GM18951 (cell line): Measurements from ENCODE around the gene KLK13.

Experiments used
- POLR2A ChIP-seq: IDR thresholded peaks from 4 replicates; pipeline ENCODE4 v1.6.1; 2011; ENCODE audit warnings: mild to moderate bottlenecking; ENCODE audit not compliant: insufficient read length, insufficient read depth; ENCODE audit errors: extremely low read depth
- in situ Hi-C: fragments of 300-500 bp; cut with MboI; formaldehyde crosslinking; loops from one replicate; pipeline ENCODE4 v1.12.0; 2022; ENCODE audit warnings: low sequenced_read_pairs, mixed read lengths, inconsistent platforms; ENCODE audit not compliant: unreplicated experiment

Gene KLK13

GRCh38 chr19:51098365-51099046, 33.6 kb upstream of the KLK13 start:
- TF ChIP-seq POLR2A, result no peak
- in situ Hi-C loops, result no loop called here

- in situ Hi-C loops, result no loop called here
- TF ChIP-seq POLR2A, result no peak
These were observed 32.9 kb upstream of the KLK13 start for GRCh38 chr19:51097796-51098195.

GRCh38 chr19:51097166-51097738, 32.4 kb upstream of the KLK13 start:
- in situ Hi-C loops, result no loop called here
- no peak for TF ChIP-seq POLR2A

GRCh38 chr19:51096473-51097165, 31.7 kb upstream of the KLK13 start:
- in situ Hi-C loops, result no loop called here
- TF ChIP-seq POLR2A, result no peak

GRCh38 chr19:51094696-51095279, 29.9 kb upstream of the KLK13 start:
- TF ChIP-seq POLR2A, result no peak
- in situ Hi-C loops, result no loop called here

- in situ Hi-C loops, result no loop called here
- no peak for TF ChIP-seq POLR2A
These were observed 28.8 kb upstream of the KLK13 start for GRCh38 chr19:51093510-51094345.

GRCh38 chr19:51093101-51093500, 28.2 kb upstream of the KLK13 start:
- in situ Hi-C loops, result no loop called here
- TF ChIP-seq POLR2A, result no peak

- in situ Hi-C loops, result no loop called here
- no peak for TF ChIP-seq POLR2A
These were observed 27.3 kb upstream of the KLK13 start for GRCh38 chr19:51091895-51092873.

GRCh38 chr19:51091126-51091525, 26.2 kb upstream of the KLK13 start:
- in situ Hi-C loops, result no loop called here
- no peak for TF ChIP-seq POLR2A

GRCh38 chr19:51090471-51090870, 25.6 kb upstream of the KLK13 start:
- in situ Hi-C loops, result no loop called here
- no peak for TF ChIP-seq POLR2A

- in situ Hi-C loops, result no loop called here
- no peak for TF ChIP-seq POLR2A
These were observed 24.9 kb upstream of the KLK13 start for GRCh38 chr19:51089786-51090185.

GRCh38 chr19:51086153-51086850, 21.4 kb upstream of the KLK13 start:
- TF ChIP-seq POLR2A, result no peak
- in situ Hi-C loops, result no loop called here

GRCh38 chr19:51084505-51084904, 19.6 kb upstream of the KLK13 start:
- TF ChIP-seq POLR2A, result no peak
- in situ Hi-C loops, result no loop called here
